Mucosa of descending colon (tissue), 3 donors: ENCODE results near the gene NUDT10. TPM values are rescaled to one million over a fixed set of nuclear protein-coding genes. Genes with fewer than 3 reads are reported as not detected.
"Not testable (repeated sequence)": the region's sequence is repeated elsewhere in the genome, so short reads cannot be mapped to it uniquely, and the experiment has no call there.

Experiments
- ATAC-seq: fragments of 200-7000 bp; cut with Tn5 transposase; one replicate; pipeline ENCODE4 v1.9.1; 2020; ENCODE audit warnings: mild to moderate bottlenecking, moderate library complexity
- DNase-seq, 3 donors: peaks; one replicate each; pipeline ENCODE4 v3.0.0-alpha.2; 2020
- H3K36me3 ChIP-seq: fragments of 200-600 bp; one replicate; pipeline ENCODE4 v1.8.0; 2021; ENCODE audit warnings: low read depth, mild to moderate bottlenecking
- H3K4me1 ChIP-seq: fragments of 200-600 bp; one replicate; pipeline ENCODE4 v1.8.0; 2021; ENCODE audit warnings: low read depth, mild to moderate bottlenecking
- H3K4me3 ChIP-seq: fragments of 200-600 bp; one replicate; pipeline ENCODE4 v1.8.0; 2021; ENCODE audit warnings: mild to moderate bottlenecking
- H3K9me3 ChIP-seq: fragments of 200-600 bp; one replicate; pipeline ENCODE4 v1.8.0; 2021; ENCODE audit warnings: mild to moderate bottlenecking
- CTCF ChIP-seq: fragments of 200-600 bp; IDR thresholded peaks from one replicate; pipeline ENCODE4 v1.8.0; 2022; ENCODE audit warnings: antibody characterized with exemption, mild to moderate bottlenecking
- intact Hi-C, 2 donors: fragments of 100-400 bp; cut with DNase I in 1 of 2; cut with micrococcal nuclease in 1 of 2; formaldehyde crosslinking; loops; one replicate each; pipeline versions ENCODE4 v1.11.0 to v1.11.1; 2022; cut with DNase I, micrococcal nuclease
- long read RNA-seq, 2 donors: library from polyadenylated mRNA; unstranded; transcript quantifications; one replicate each; pipeline ENCODE4 v2.0.0, GENCODE V29; 2019 to 2021
- total RNA-seq, 3 donors: library from RNA; stranded (reverse); fragmentation: NEBNext Ultra II Directional in 2 of 3; extraction: Animal tissue kit (Norgen Biotek cat#: 25700) in 2 of 3; gene quantifications; one replicate each; pipeline versions ENCODE4 v1.2.1 to v1.2.4, GENCODE V29; 2021 to 2023
- donor health status: DM: no; HTN: no; CAD: no; lungs with moderate emphysema.
- donor health status: DM: no; HTN: no; CAD: no.
- donor health status: DM: no; HTN: yes; CAD: no.

The NUDT10 gene
- total RNA-seq: 1 to 10 TPM in 1 of 3 donors, under 1 TPM in 1, not detected in 1; 0.34 to 2.9 TPM
- long read RNA-seq, donor 1, partial matches to known transcripts: 0 of 4 reads
- long read RNA-seq, donor 1, other reads (novel, unspliced or antisense): 0 of 4 reads
- long read RNA-seq, donor 2, partial matches to known transcripts: 0 of 1 reads
- long read RNA-seq, donor 2, other reads (novel, unspliced or antisense): 0 of 1 reads

- DNase-seq: peak; percentile 19 to 37 (median 36)
Observed at GRCh38 chrX:51332188-51332942, at the start of gene NUDT10. Gene NUDT10 (plus strand): TSS chrX:51332822. CDS start chrX:51332966, 144 bp downstream.

GRCh38 chrX:51292421-51292820, 40.2 kb upstream of the NUDT10 start:
- no peaks in the 10 kb centered on the region for H3K9me3 ChIP-seq
- intact Hi-C loops: no loop called here
- no peaks in the 10 kb centered on the region for H3K36me3 ChIP-seq
- no peaks in the 10 kb centered on the region for H3K4me1 ChIP-seq
- H3K4me3 ChIP-seq: no peak overlapping the region
- no peak for TF ChIP-seq CTCF
- ATAC-seq (no peak), DNase-seq (no peak)

More at GRCh38 chrX:51332188-51332942, at the start of gene NUDT10:
- no peak for TF ChIP-seq CTCF
- Histone ChIP-seq H3K36me3 (no peaks in the 10 kb centered on the region), H3K4me1 (no peaks in the 10 kb centered on the region), H3K4me3 (no peak within 1 kb of the TSS), H3K9me3 (no peaks in the 10 kb centered on the region)
- intact Hi-C loops: no loop called here
- peak; percentile 62 for ATAC-seq

GRCh38 chrX:51296138-51296537, 36.5 kb upstream of the NUDT10 start:
- H3K36me3 ChIP-seq: no peaks in the 10 kb centered on the region
- H3K4me1 ChIP-seq: no peaks in the 10 kb centered on the region
- intact Hi-C loops: no loop called here
- ATAC-seq: no peak
- no peak for TF ChIP-seq CTCF
- no peak overlapping the region for H3K4me3 ChIP-seq
- no peaks in the 10 kb centered on the region for H3K9me3 ChIP-seq
- no peak for DNase-seq

- H3K4me3 ChIP-seq: no peak overlapping the region
- DNase-seq (no peak), ATAC-seq (no peak)
- H3K36me3 ChIP-seq: no peaks in the 10 kb centered on the region
- TF ChIP-seq CTCF: no peak
- no peaks in the 10 kb centered on the region for H3K4me1 ChIP-seq
- H3K9me3 ChIP-seq: no peaks in the 10 kb centered on the region
- intact Hi-C loops: no loop called here
Observed at GRCh38 chrX:51316271-51316670, 16.4 kb upstream of the NUDT10 start.

GRCh38 chrX:51332943-51333785, 542 bp downstream of the NUDT10 start:
- H3K36me3 ChIP-seq, H3K4me3 ChIP-seq, DNase-seq, intact Hi-C loops, H3K4me1 ChIP-seq, ATAC-seq, H3K9me3 ChIP-seq: not testable (repeated sequence)

- intact Hi-C loops: no loop called here
- no peak for TF ChIP-seq CTCF
- H3K4me1 ChIP-seq: no peaks in the 10 kb centered on the region
- DNase-seq (no peak), ATAC-seq (no peak)
- H3K36me3 ChIP-seq: no peaks in the 10 kb centered on the region
- no peak overlapping the region for H3K4me3 ChIP-seq
- H3K9me3 ChIP-seq: no peaks in the 10 kb centered on the region
Observed at GRCh38 chrX:51334276-51334675, 1.7 kb downstream of the NUDT10 start.
